ENCODE results near the gene LPAR4.
"Not testable (repeated sequence)": the region's sequence is repeated elsewhere in the genome, so short reads cannot be mapped to it uniquely, and the experiment has no call there.

The LPAR4 gene

GRCh38 chrX:78747489-78747888 is at the start of gene LPAR4:
Gene LPAR4, plus strand, starts transcription at chrX:78747720. Its CDS starts 7,150 bp downstream, at chrX:78754870.
- no peak for DNase-seq (ENCODE audit: low spot score)

- no peak for DNase-seq (ENCODE audit: low spot score)
These were observed 41.4 kb upstream of the LPAR4 start for GRCh38 chrX:78706071-78706470.

- no peak for DNase-seq (ENCODE audit: low spot score)
These were observed 39.3 kb upstream of the LPAR4 start for GRCh38 chrX:78708262-78708661.

- DNase-seq (ENCODE audit: low spot score), result no peak
These were observed 38.7 kb upstream of the LPAR4 start for GRCh38 chrX:78708816-78709215.

GRCh38 chrX:78710171-78710570 is 37.3 kb upstream of the LPAR4 start:
- DNase-seq (ENCODE audit: low spot score), result no peak

GRCh38 chrX:78712336-78712735 is 35.2 kb upstream of the LPAR4 start:
- DNase-seq (ENCODE audit: low spot score), result no peak

- no peak for DNase-seq (ENCODE audit: low spot score)
These were observed 22.2 kb upstream of the LPAR4 start for GRCh38 chrX:78725287-78725686.

- DNase-seq (ENCODE audit: low spot score), result no peak
These were observed 1.0 kb upstream of the LPAR4 start for GRCh38 chrX:78746496-78746895.

GRCh38 chrX:78747971-78748370 is 451 bp downstream of the LPAR4 start:
- DNase-seq (ENCODE audit: low spot score), result no peak

- DNase-seq (ENCODE audit: low spot score), result no peak
These were observed 1.3 kb downstream of the LPAR4 start for GRCh38 chrX:78748846-78749245.

GRCh38 chrX:78753571-78753970 is 6.1 kb downstream of the LPAR4 start:
- DNase-seq (ENCODE audit: low spot score), result no peak

- DNase-seq (ENCODE audit: low spot score), result no peak
These were observed 7.4 kb downstream of the LPAR4 start for GRCh38 chrX:78754917-78755316.

GRCh38 chrX:78759081-78759480 is 11.6 kb downstream of the LPAR4 start:
- no peak for DNase-seq (ENCODE audit: low spot score)

- DNase-seq (ENCODE audit: low spot score), result no peak
These were observed 21.7 kb downstream of the LPAR4 start for GRCh38 chrX:78769101-78769755.

- DNase-seq (ENCODE audit: low spot score), result no peak
These were observed 22.4 kb downstream of the LPAR4 start for GRCh38 chrX:78769946-78770345.

GRCh38 chrX:78796916-78797315 is 49.4 kb downstream of the LPAR4 start:
- no peak for DNase-seq (ENCODE audit: low spot score)

GRCh38 chrX:78800114-78800513 is 52.6 kb downstream of the LPAR4 start:
- DNase-seq (ENCODE audit: low spot score), result no peak

- no peak for DNase-seq (ENCODE audit: low spot score)
These were observed 53.2 kb downstream of the LPAR4 start for GRCh38 chrX:78800694-78801093.

GRCh38 chrX:78801522-78801921 is 54.0 kb downstream of the LPAR4 start:
- DNase-seq (ENCODE audit: low spot score), result no peak

- DNase-seq (ENCODE audit: low spot score), result not testable (repeated sequence)
These were observed 55.0 kb downstream of the LPAR4 start for GRCh38 chrX:78802526-78802925.
